Esophagus squamous epithelium (tissue), 5 donors: ENCODE data around the gene DUS2. TPM values are rescaled to one million over a fixed set of nuclear protein-coding genes. Genes with fewer than 3 reads are reported as not detected.

ENCODE experiments used
- DNase-seq: peaks from one replicate; lab custom pipeline; 2025; lab: John Stamatoyannopoulos, UW
- H3K27ac ChIP-seq, 4 donors: fragments of 200-600 bp; sonication (generic); one replicate each; pipeline ENCODE4 v1.5.1; 2016 to 2019; ENCODE audit warnings: mild to moderate bottlenecking in 1 of 4
- H3K27me3 ChIP-seq, 4 donors: fragments of 200-600 bp; sonication (generic); 1 replicate in 3 of 4; 2 replicates in 1 of 4; pipeline versions ENCODE4 v1.5.1 to v1.6.0; 2017 to 2021; ENCODE audit warnings: antibody characterized with exemption in 1 of 4
- H3K36me3 ChIP-seq, 3 donors: fragments of 200-600 bp; sonication (generic); one replicate each; pipeline ENCODE4 v1.5.1; 2016 to 2019
- H3K4me1 ChIP-seq, 3 donors: fragments of 200-600 bp; sonication (generic); one replicate each; pipeline ENCODE4 v1.5.1; 2017 to 2019
- H3K4me3 ChIP-seq, 4 donors: fragments of 200-600 bp; sonication (generic); 1 replicate in 3 of 4; 2 replicates in 1 of 4; pipeline ENCODE4 v1.5.1; 2016 to 2019; ENCODE audit warnings: mild to moderate bottlenecking in 2 of 4, moderate library complexity in 1 of 4
- H3K9me3 ChIP-seq, 3 donors: fragments of 200-600 bp; sonication (generic); one replicate each; pipeline ENCODE4 v1.5.1; 2016 to 2019
- POLR2A ChIP-seq, 4 donors: fragments of 450-650 bp; IDR thresholded peaks; one replicate each; pipeline ENCODE4 v1.6.1; 2017; ENCODE audit warnings: antibody characterized with exemption in 4 of 4, mild to moderate bottlenecking in 4 of 4, moderate library complexity in 3 of 4
- WGBS, 2 donors: methylation state at CpG; one replicate each; pipeline ENCODE4 v1.1.5; 2018; 5-methylcytosine and 5-hydroxymethylcytosine counted together
- intact Hi-C: fragments of 100-400 bp; cut with DNase I; formaldehyde crosslinking; loops from one replicate; pipeline ENCODE4 v1.15.0; 2022
- total RNA-seq, 4 donors: library from RNA; depleted of rRNA; stranded (reverse); fragments of >200 nt; gene quantifications; one replicate each; pipeline ENCODE4 v1.1.0, GENCODE V29; 2016
- TF ChIP-seq, protein P1 (sequence below), 6 experiments: fragments of 450-650 bp in 4 of 6; fragments of 200-600 bp in 2 of 6; sonication (generic) in 2 of 6; IDR thresholded peaks; one replicate each; pipeline ENCODE4 v1.5.1; 2016 to 2019; ENCODE audit warnings: antibody characterized with exemption in 6 of 6, mild to moderate bottlenecking in 4 of 6, moderate library complexity in 4 of 6
- donor health status: DM: yes; HTN: yes; CAD: no.

The DUS2 gene
- total RNA-seq, 4 donors from 2014 or later: 9.9 to 26.1 (median 14.7) TPM

- Histone ChIP-seq H3K9me3 (no peaks in the 10 kb centered on the region), H3K36me3 (peaks cover 0 to 10% (median 0%) of the 10 kb centered on the region in 3 donors), H3K4me1 (peaks cover 41 to 83% (median 43%) of the 10 kb centered on the region in 3 donors), H3K4me3 (peak overlapping the region; percentile 72 to 89 (median 83)), H3K27ac (peak overlapping the region; percentile 91 to 99 (median 98)), H3K27me3 (no peaks in the 10 kb centered on the region)
- intact Hi-C loops: loop anchor here (10.0 kb wide), 1 partner anchor 151 kb away; the partner anchor contains the start of gene ESRP2
- 38 to 62% methylated on average over 7 to 18 of the region's 21 CpGs for WGBS, 2 donors
- peak; percentile 49 for DNase-seq
- TF ChIP-seq, protein P1, sequence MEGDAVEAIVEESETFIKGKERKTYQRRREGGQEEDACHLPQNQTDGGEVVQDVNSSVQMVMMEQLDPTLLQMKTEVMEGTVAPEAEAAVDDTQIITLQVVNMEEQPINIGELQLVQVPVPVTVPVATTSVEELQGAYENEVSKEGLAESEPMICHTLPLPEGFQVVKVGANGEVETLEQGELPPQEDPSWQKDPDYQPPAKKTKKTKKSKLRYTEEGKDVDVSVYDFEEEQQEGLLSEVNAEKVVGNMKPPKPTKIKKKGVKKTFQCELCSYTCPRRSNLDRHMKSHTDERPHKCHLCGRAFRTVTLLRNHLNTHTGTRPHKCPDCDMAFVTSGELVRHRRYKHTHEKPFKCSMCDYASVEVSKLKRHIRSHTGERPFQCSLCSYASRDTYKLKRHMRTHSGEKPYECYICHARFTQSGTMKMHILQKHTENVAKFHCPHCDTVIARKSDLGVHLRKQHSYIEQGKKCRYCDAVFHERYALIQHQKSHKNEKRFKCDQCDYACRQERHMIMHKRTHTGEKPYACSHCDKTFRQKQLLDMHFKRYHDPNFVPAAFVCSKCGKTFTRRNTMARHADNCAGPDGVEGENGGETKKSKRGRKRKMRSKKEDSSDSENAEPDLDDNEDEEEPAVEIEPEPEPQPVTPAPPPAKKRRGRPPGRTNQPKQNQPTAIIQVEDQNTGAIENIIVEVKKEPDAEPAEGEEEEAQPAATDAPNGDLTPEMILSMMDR (IDR thresholded peaks at IDR 0.05): no peak
- TF ChIP-seq POLR2A (IDR thresholded peaks at IDR 0.05): no peak
Measured at GRCh38 chr16:68083861-68084503, 60.9 kb downstream of the DUS2 start.

GRCh38 chr16:68084504-68085258, 61.6 kb downstream of the DUS2 start:
- Histone ChIP-seq H3K4me3 (peak overlapping the region; percentile 72 to 89 (median 83)), H3K27ac (peak overlapping the region; percentile 91 to 99 (median 98)), H3K9me3 (no peaks in the 10 kb centered on the region), H3K36me3 (peaks cover 0 to 3% (median 0%) of the 10 kb centered on the region in 3 donors), H3K4me1 (peaks cover 35 to 83% (median 36%) of the 10 kb centered on the region in 3 donors), H3K27me3 (no peaks in the 10 kb centered on the region)
- WGBS, 2 donors: 0% methylated on average over 1 to 2 of the region's 45 CpGs
- peak in 1 of 4 donors; percentile 63 for TF ChIP-seq POLR2A (IDR thresholded peaks at IDR 0.05)
- TF ChIP-seq, protein P1 (IDR thresholded peaks at IDR 0.05): peak in 2 of 6 experiments; percentile 11 to 26
- intact Hi-C loops: loop anchor here (10.0 kb wide), 1 partner anchor 150 kb away; the partner anchor contains the start of gene ESRP2
- peak; percentile 54 for DNase-seq

GRCh38 chr16:68085259-68086071, 62.4 kb downstream of the DUS2 start, which contains the start of gene NFATC3:
Gene NFATC3, plus strand, starts transcription at chr16:68085370. Its CDS starts 312 bp downstream, at chr16:68085682.
- H3K36me3 ChIP-seq: no peaks in the 10 kb centered on the region
- H3K4me3 ChIP-seq: peak within 1 kb of the TSS; percentile 72 to 89 (median 83)
- H3K9me3 ChIP-seq: no peaks in the 10 kb centered on the region
- intact Hi-C loops: loop anchor here (10.0 kb wide), 1 partner anchor 149 kb away; the partner anchor contains the start of gene ESRP2
- peaks cover 27 to 83% (median 28%) of the 10 kb centered on the region in 3 donors for H3K4me1 ChIP-seq
- peak in 2 of 4 donors; percentile 66 to 79 for TF ChIP-seq POLR2A (IDR thresholded peaks at IDR 0.05)
- TF ChIP-seq, protein P1 (IDR thresholded peaks at IDR 0.05): peak in 2 of 6 experiments; percentile 4 to 21
- peak within 1 kb of the TSS; percentile 91 to 99 (median 98) for H3K27ac ChIP-seq
- no peaks in the 10 kb centered on the region for H3K27me3 ChIP-seq
- WGBS, 2 donors: 0% methylated on average over 5 to 12 of the region's 104 CpGs
- DNase-seq: peak; percentile 93

- H3K27ac ChIP-seq: peak overlapping the region; percentile 88 to 99 (median 94)
- intact Hi-C loops: loop anchor here (10.0 kb wide), 1 partner anchor 148 kb away; the partner anchor contains the start of gene ESRP2
- no peaks in the 10 kb centered on the region for H3K36me3 ChIP-seq
- WGBS, 2 donors: 1 to 3% methylated on average over 6 of the region's 6 CpGs
- no peaks in the 10 kb centered on the region for H3K9me3 ChIP-seq
- peaks cover 21 to 83% (median 27%) of the 10 kb centered on the region in 3 donors for H3K4me1 ChIP-seq
- H3K27me3 ChIP-seq: no peaks in the 10 kb centered on the region
- peak overlapping the region; percentile 72 to 89 (median 83) for H3K4me3 ChIP-seq
- TF ChIP-seq, protein P1 (IDR thresholded peaks at IDR 0.05): no peak
- TF ChIP-seq POLR2A (IDR thresholded peaks at IDR 0.05): no peak
- DNase-seq: no peak
Measured at GRCh38 chr16:68086336-68086841, 63.3 kb downstream of the DUS2 start.
